Measurements from ENCODE around the gene MAP3K5. TPM values are rescaled to one million over a fixed set of nuclear protein-coding genes. Genes with fewer than 3 reads are reported as not detected.

The MAP3K5 gene
- polyA plus RNA-seq, 3 donors = 9.6 to 12.0 (median 11.1) TPM

DNA sequence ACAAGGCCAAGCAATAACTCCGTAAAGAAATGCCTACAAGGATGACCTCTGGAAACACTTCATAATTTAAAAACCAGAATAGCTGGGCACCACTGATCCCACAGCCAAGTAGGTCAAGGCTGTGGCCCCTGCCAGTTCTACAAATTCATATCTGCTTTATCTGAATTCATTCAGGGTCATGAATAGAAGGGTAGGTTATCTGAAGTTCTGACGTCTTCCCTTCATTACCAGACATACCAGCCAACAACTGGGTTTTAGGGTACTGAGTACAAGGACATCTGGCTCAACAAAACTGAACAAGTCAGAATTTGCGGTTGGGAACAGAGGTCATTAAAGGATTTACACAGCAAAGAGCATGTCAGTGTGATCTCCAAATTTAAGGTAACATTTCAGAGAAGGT lies 26.0 kb downstream of the MAP3K5 start:
- no peak overlapping the region for H2AFZ ChIP-seq (ENCODE audit: insufficient read depth, low read depth, low read length, poor library complexity, severe bottlenecking)
- H3K4me1 ChIP-seq (ENCODE audit: control insufficient read depth in 1 of 2, insufficient read depth in 2 of 2, low read length in 2 of 2) = peaks cover 78% of the 10 kb centered on the region in 2 donors
- H3K36me3 Mint-ChIP-seq = peaks cover 0 to 7% of the 10 kb centered on the region in 2 donors
- no peaks in the 10 kb centered on the region for H3K36me3 ChIP-seq (replicated peaks in 1 of 2; ENCODE audit: control insufficient read depth in 1 of 2, insufficient read depth in 2 of 2, low read length in 2 of 2)
- H3K27ac ChIP-seq (ENCODE audit: low read depth in 1 of 2, low read length in 2 of 2) = peak overlapping the region in 1 of 2 donors; percentile 71
- H3K27me3 Mint-ChIP-seq (ENCODE audit: low read depth in 3 of 3) = no peaks in the 10 kb centered on the region
- TF ChIP-seq, protein P1, sequence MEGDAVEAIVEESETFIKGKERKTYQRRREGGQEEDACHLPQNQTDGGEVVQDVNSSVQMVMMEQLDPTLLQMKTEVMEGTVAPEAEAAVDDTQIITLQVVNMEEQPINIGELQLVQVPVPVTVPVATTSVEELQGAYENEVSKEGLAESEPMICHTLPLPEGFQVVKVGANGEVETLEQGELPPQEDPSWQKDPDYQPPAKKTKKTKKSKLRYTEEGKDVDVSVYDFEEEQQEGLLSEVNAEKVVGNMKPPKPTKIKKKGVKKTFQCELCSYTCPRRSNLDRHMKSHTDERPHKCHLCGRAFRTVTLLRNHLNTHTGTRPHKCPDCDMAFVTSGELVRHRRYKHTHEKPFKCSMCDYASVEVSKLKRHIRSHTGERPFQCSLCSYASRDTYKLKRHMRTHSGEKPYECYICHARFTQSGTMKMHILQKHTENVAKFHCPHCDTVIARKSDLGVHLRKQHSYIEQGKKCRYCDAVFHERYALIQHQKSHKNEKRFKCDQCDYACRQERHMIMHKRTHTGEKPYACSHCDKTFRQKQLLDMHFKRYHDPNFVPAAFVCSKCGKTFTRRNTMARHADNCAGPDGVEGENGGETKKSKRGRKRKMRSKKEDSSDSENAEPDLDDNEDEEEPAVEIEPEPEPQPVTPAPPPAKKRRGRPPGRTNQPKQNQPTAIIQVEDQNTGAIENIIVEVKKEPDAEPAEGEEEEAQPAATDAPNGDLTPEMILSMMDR (IDR thresholded peaks at IDR 0.05) = no peak
- no peak for DNase-seq
- peaks cover 78% of the 10 kb centered on the region for H3K4me1 Mint-ChIP-seq
- intact Hi-C loops (cut with micrococcal nuclease) = no loop called here
- H3K79me2 ChIP-seq (ENCODE audit: insufficient read depth, low read length) = peaks cover 99% of the 10 kb centered on the region
- no peak overlapping the region for H3K4me3 ChIP-seq (replicated peaks in 1 of 3; ENCODE audit: low read depth in 2 of 3, low read length in 3 of 3)
- H3K9me3 Mint-ChIP-seq = peaks cover 0 to 4% (median 0%) of the 10 kb centered on the region in 7 donors
- no peak overlapping the region for H3K9ac ChIP-seq (ENCODE audit: insufficient read depth, low read length, poor library complexity, severe bottlenecking)
- WGBS (ENCODE audit: insufficient coverage) = 88% methylated on average over 1 of the region's 3 CpGs
- H3K4me3 Mint-ChIP-seq = no peak overlapping the region
- peaks cover 30% of the 10 kb centered on the region for H4K20me1 ChIP-seq (ENCODE audit: insufficient read depth, low read length)
- peak overlapping the region in 6 of 7 donors; percentile 18 to 81 (median 54) for H3K27ac Mint-ChIP-seq
- no peaks in the 10 kb centered on the region for H3K9me3 ChIP-seq (replicated peaks in 1 of 2; ENCODE audit: control insufficient read depth in 1 of 2, insufficient read depth in 1 of 2, low read length in 2 of 2)
- no peaks in the 10 kb centered on the region for H3K27me3 ChIP-seq (ENCODE audit: control insufficient read depth in 2 of 2, insufficient read depth in 2 of 2, low read length in 2 of 2)
- no peak overlapping the region for H3K4me2 ChIP-seq (replicated peaks; ENCODE audit: extremely low read depth, low read length, poor library complexity, severe bottlenecking)

GRCh38 chr6:136764517-136764993 lies 27.7 kb downstream of the MAP3K5 start:
- Histone ChIP-seq H3K27ac (ENCODE audit: low read depth in 1 of 2, low read length in 2 of 2) (peak overlapping the region; percentile 62 to 87), H3K4me2 (replicated peaks; ENCODE audit: extremely low read depth, low read length, poor library complexity, severe bottlenecking) (peak overlapping the region; percentile 59), H3K4me3 (replicated peaks in 1 of 3; ENCODE audit: low read depth in 2 of 3, low read length in 3 of 3) (peak overlapping the region in 2 of 3 experiments; percentile 7 to 43), H3K79me2 (ENCODE audit: insufficient read depth, low read length) (peaks cover 100% of the 10 kb centered on the region), H3K4me1 (ENCODE audit: control insufficient read depth in 1 of 2, insufficient read depth in 2 of 2, low read length in 2 of 2) (peaks cover 84 to 92% of the 10 kb centered on the region in 2 donors), H3K27me3 (ENCODE audit: control insufficient read depth in 2 of 2, insufficient read depth in 2 of 2, low read length in 2 of 2) (no peaks in the 10 kb centered on the region), H3K36me3 (replicated peaks in 1 of 2; ENCODE audit: control insufficient read depth in 1 of 2, insufficient read depth in 2 of 2, low read length in 2 of 2) (no peaks in the 10 kb centered on the region), H2AFZ (ENCODE audit: insufficient read depth, low read depth, low read length, poor library complexity, severe bottlenecking) (no peak overlapping the region), H3K9me3 (replicated peaks in 1 of 2; ENCODE audit: control insufficient read depth in 1 of 2, insufficient read depth in 1 of 2, low read length in 2 of 2) (no peaks in the 10 kb centered on the region), H4K20me1 (ENCODE audit: insufficient read depth, low read length) (peaks cover 37% of the 10 kb centered on the region), H3K9ac (ENCODE audit: insufficient read depth, low read length, poor library complexity, severe bottlenecking) (peak overlapping the region; percentile 29)
- TF ChIP-seq, protein P1 (IDR thresholded peaks at IDR 0.05) = no peak
- peak overlapping the region; percentile 41 to 72 for H3K4me3 Mint-ChIP-seq
- no CpG with 5 or more reads among the region's 3 CpGs for WGBS (ENCODE audit: insufficient coverage)
- intact Hi-C loops (cut with micrococcal nuclease) = no loop called here
- H3K4me1 Mint-ChIP-seq = peaks cover 88% of the 10 kb centered on the region
- H3K27me3 Mint-ChIP-seq (ENCODE audit: low read depth in 3 of 3) = no peaks in the 10 kb centered on the region
- peak overlapping the region; percentile 80 to 92 (median 89) for H3K27ac Mint-ChIP-seq
- peak; percentile 42 to 71 (median 59) for DNase-seq
- peaks cover 0 to 8% (median 0%) of the 10 kb centered on the region in 7 donors for H3K9me3 Mint-ChIP-seq
- peaks cover 0 to 7% of the 10 kb centered on the region in 2 donors for H3K36me3 Mint-ChIP-seq

Data from CD14-positive monocyte (primary cell).